Measurements from ENCODE around the gene FALEC.

Gene FALEC

GRCh38 chr1:150545486-150546032, 30.0 kb downstream of the FALEC start:
- DNase-seq (ENCODE audit: low read depth) = no peak

- no peak for DNase-seq (ENCODE audit: low read depth)
Observed at GRCh38 chr1:150546294-150546937, 30.9 kb downstream of the FALEC start.

GRCh38 chr1:150548324-150548631, 32.7 kb downstream of the FALEC start:
- DNase-seq (ENCODE audit: low read depth) = no peak

- DNase-seq (ENCODE audit: low read depth) = no peak
Observed at GRCh38 chr1:150548632-150549495, 33.3 kb downstream of the FALEC start, which contains the start of gene ADAMTSL4. Gene ADAMTSL4 (plus strand): TSS chr1:150549408. CDS start chr1:150552289, 2,881 bp downstream.

GRCh38 chr1:150549496-150550221, 34.1 kb downstream of the FALEC start:
- DNase-seq (ENCODE audit: low read depth) = no peak

- DNase-seq (ENCODE audit: low read depth) = no peak
Observed at GRCh38 chr1:150550222-150551050, 34.9 kb downstream of the FALEC start.

- no peak for DNase-seq (ENCODE audit: low read depth)
Observed at GRCh38 chr1:150551051-150551783, 35.7 kb downstream of the FALEC start.

- DNase-seq (ENCODE audit: low read depth) = no peak
Observed at GRCh38 chr1:150551784-150552127, 36.2 kb downstream of the FALEC start.

- DNase-seq (ENCODE audit: low read depth) = no peak
Observed at GRCh38 chr1:150552128-150552910, 36.8 kb downstream of the FALEC start.

GRCh38 chr1:150552911-150553289, 37.3 kb downstream of the FALEC start:
- DNase-seq (ENCODE audit: low read depth) = no peak

- DNase-seq (ENCODE audit: low read depth) = no peak
Observed at GRCh38 chr1:150553392-150554085, 38.0 kb downstream of the FALEC start.

GRCh38 chr1:150554086-150554452, 38.5 kb downstream of the FALEC start:
- no peak for DNase-seq (ENCODE audit: low read depth)

- DNase-seq (ENCODE audit: low read depth) = no peak
Observed at GRCh38 chr1:150555198-150555970, 39.8 kb downstream of the FALEC start.

GRCh38 chr1:150555971-150556865, 40.7 kb downstream of the FALEC start:
- DNase-seq (ENCODE audit: low read depth) = no peak

- DNase-seq (ENCODE audit: low read depth) = no peak
Observed at GRCh38 chr1:150557065-150557600, 41.6 kb downstream of the FALEC start.

GRCh38 chr1:150557813-150558212, 42.3 kb downstream of the FALEC start:
- no peak for DNase-seq (ENCODE audit: low read depth)

- no peak for DNase-seq (ENCODE audit: low read depth)
Observed at GRCh38 chr1:150558303-150558704, 42.8 kb downstream of the FALEC start.
